ENCODE results near the gene WDR1. TPM values are rescaled to one million over a fixed set of nuclear protein-coding genes. Genes with fewer than 3 reads are reported as not detected.
A peak's percentile ranks its signal among the peaks of the same experiment; 100 is the strongest.

The WDR1 gene
- polyA plus RNA-seq, 3 donors, result 165 to 185 (median 175) TPM

DNA sequence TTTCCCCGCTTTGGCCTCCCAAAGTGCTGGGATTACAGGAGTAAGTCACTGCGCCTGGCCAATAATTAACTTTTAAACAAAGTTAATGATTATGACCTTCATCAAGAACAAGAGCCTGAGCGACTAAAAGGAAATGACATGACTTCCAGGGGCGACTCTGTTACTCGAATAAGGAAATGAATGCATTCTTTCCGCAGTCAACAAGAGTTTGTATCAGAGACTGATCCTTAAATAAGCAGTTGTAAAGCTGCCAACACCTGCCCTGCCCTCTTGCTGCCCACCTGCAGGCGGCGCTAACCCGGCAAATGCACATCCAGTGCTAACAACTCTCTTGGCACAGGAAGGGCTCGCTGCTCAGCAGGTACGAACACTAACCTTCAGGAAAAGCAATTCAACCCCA lies 27.3 kb downstream of the WDR1 start:
- peak; percentile 64 for DNase-seq

DNA sequence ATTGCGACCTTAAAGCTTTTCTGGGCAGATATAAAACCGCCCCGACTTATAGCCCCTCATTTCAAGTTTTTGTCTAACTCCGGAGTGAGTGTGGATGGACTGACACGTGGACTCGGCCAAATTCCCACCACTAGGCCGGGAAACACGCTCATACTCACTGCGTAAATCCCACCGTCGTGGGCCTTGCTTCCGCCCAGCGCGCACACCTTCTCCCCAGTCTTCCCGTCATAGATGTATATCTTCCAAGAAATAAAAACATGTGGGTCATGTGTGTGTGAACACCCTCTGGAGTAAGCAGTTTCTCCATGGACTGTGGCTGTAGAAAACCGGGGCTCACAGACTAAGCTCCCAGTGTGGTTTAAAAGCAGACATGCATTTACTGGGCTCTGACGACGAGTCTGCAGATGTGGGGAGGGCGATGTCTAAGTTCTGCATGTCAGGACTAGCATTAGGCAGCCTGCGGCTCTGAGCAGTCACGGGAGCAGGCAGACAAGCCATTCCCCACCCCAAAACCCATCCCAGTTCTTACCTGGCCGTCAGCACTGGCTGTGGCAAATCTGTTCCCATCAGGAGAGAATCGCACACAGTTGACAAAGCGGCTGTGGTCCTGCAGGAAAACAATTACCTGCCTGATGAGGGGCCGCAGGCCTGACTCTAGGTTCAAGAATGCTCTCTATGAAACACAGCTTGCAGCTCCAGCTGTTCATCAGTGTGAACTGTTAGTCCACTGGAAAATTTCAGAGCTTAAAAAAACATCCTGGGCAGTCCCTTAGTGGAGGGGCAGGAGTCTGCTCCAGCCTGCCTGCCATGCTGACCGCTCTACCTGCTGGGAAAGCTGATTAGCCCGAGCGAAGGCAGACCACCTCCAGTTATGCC lies 28.2 kb downstream of the WDR1 start:
- DNase-seq, result no peak

DNA sequence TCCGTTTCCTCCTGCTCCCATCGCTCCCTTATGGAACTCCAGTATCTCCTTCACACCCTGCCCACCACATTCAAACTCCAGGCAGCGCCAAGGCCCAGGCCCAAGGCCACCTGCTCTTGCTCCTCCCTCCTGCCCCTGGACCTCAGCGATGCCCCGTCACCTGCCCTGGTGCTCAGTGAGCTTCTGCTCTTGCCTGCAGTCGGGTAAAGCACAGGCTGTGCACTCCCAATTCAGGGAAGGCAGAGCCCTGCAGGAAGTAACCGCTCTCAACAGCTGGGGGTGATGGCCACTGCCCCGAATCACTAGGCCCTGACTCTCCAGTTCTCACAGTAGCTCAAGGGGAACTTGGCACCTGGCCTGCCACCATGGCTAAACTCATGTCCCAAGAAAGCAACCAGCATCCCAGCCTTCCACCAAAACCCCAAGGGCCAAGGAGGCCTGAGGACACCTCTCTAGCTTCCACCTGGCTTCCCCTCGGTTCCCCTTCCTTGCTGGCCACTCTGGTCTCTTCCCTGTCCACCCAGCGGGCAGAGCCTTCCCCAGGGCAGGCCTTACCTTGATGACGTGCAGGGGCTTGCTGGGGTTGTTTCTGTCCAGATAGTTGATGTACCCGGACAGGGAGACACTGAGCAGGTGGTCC lies 29.3 kb downstream of the WDR1 start:
- no peak for DNase-seq

DNA sequence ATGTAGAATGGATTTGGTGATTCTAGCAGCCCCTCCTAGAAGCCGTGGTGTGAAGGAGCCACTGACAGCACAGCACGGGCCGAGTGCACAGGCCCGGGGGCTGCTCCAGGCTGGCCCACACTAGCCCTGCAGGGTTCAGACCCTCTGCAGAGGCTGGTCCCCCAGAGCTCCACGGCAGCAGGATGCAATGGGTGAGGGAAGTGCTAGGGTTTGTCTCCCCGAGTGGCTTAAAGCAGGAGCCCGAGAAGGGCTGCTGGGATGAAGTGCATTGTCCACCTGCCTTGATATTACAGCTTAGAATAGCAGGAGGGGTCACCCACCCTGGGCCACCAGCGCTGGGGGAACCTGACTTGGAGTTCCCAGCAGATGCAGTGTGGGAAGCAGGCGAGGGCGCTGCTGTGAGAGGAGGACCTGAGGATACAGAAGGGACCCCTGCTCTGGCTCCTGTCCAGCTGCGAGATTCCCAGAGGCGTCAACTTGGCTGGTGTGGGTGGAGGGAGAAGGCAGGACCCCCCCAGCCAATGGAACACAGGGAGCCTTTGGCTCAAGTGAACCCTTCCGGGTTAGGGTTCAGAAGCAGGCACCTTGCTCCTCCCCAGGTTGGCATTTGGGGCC lies 30.0 kb downstream of the WDR1 start:
- no peak for DNase-seq

DNA sequence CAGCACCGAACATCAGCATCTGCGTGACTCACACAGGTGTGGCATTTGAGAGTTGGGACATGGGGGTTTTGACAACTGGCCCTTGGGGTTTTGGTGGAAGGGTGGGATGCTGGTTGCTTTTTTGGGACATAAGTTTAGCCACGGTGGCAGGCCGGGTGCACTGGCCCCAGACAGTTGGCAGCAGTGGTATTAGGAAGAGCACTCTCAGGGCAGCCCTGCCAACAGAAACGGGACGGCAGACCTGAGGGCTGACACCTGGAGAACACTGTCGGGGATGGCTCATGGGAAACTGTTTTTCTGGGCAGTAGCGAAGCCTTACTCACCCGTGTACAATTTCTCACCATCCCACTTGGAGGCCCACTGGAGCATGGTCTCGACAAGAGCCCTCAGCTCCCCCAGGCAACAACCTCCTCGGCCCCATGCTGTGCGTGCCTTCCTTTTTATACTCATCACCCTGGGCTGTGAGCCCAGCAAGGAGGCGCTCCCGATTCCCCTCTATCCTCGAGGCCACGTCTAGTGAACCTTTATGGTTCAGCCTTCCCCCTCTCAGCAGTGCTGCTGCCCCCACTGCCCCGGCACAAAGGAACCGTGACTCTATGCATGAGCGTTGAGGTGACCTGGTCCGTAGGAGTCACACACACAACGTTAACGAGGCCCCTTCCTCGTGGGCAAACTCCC lies 30.6 kb downstream of the WDR1 start:
- DNase-seq, result no peak

DNA sequence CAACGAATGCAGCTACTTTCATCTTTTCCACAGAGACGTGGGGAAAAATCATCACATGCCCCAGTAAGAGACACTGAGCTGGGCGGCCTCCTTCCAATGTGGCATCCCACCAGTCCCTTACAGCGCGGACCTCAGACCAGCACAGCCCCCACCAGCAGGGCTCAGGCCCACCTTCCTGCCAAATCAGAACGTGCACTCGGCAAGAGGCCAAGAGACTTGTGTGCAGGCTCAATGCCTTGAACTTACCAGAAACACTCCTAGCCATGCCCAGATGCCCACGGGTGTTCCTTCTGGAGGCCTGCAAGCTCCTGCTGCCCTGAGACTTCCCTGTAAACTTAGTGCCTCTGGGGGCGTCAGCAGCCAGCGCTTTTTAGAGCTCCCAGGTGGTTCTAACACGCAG lies 31.2 kb downstream of the WDR1 start:
- DNase-seq, result no peak

DNA sequence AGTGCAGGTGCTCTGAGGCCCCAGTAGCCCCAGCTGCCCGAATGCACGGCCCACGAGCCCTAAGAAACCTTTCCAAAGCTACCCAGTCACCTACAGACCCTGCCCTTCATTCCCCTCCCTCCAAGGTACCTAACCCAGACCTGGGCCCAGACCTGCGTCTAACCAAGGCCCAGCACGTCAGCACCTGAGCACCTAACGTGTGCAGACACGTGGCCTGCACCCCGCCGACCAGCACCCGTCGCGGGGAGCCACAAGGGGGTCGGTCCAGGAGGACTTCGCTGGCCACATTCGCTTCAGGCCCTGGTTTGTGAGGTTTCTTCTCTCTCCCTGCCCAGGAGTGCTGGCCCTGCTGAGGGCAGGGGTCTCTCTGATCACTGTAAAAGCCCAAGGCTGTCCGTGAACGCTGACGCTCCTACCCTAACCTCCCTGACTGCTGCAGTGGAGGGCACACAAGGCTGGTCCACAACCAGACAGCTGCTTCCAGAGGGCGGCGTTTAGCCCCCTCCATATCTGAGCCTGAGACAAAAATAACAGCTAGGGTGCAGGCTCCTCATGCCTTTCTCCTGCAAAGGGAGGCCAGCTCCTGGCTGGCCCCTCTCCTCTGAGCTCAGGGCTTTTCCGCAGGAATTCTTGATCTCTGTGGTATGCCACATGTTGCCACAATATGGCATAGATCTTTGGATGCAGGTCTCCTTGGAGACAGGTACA lies 31.8 kb downstream of the WDR1 start:
- no peak for DNase-seq

DNA sequence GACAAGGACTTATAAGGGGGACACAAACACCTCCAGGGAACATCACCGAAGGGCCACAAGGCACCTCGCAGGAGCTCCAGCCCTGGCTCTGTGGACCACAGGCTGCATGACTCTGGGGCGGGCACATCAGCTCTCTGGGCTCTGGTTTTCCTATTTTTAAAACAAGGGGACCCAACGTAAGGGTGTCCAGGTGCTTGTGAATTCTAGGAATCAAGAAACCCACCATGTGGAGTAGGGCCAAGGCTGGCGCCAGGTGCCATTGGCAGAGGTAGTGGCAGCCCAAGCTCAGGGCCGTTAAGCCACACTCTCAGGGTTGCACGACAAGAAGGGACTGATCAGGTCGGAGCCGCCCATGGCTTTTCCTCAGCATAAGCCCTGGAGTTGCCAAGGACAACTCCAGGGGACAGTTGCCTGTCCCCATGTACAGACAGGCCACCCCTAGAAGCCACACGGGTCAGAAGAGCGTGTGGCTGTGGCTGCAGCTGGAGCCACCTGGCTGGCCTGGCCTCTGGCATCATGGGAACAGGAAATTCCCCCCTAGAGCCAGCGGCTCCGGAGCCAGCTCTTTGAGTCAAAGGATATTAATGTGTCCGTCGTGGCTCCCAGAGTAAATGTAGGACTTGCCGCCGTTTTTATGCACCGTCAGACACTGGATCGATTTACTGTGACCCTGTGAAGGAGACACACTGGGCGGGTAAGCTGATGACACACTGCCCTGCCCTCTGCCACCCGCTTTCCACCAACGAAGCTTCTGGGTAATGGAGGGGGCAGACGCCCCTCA lies 32.5 kb downstream of the WDR1 start:
- DNase-seq, result peak; percentile 19

- DNase-seq, result no peak
These were observed 33.2 kb downstream of the WDR1 start for GRCh38 chr4:10083331-10083771.

GRCh38 chr4:10082459-10083272 lies 33.9 kb downstream of the WDR1 start:
- DNase-seq, result no peak

- no peak for DNase-seq
These were observed 34.6 kb downstream of the WDR1 start for GRCh38 chr4:10082047-10082446.

DNA sequence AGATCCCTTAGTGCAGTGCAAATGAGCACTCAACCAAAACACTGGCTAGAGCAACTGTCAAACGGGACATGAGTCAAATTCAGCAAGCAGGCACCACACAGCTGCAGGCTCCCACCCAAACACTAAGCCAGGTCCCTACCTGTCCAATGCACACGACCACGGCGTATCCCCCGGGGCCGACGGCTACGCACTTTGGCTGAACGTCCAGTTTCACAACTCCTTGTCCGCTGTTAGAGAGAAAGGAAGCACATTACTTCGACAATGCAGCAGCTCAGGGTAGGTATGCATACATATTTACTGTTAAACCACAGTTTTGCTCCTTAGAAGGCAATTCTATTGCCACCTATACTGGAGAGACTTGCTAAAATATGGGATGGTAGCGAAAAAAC lies 35.4 kb downstream of the WDR1 start:
- no peak for DNase-seq

- no peak for DNase-seq
These were observed 35.9 kb downstream of the WDR1 start for GRCh38 chr4:10080589-10081217.

DNA sequence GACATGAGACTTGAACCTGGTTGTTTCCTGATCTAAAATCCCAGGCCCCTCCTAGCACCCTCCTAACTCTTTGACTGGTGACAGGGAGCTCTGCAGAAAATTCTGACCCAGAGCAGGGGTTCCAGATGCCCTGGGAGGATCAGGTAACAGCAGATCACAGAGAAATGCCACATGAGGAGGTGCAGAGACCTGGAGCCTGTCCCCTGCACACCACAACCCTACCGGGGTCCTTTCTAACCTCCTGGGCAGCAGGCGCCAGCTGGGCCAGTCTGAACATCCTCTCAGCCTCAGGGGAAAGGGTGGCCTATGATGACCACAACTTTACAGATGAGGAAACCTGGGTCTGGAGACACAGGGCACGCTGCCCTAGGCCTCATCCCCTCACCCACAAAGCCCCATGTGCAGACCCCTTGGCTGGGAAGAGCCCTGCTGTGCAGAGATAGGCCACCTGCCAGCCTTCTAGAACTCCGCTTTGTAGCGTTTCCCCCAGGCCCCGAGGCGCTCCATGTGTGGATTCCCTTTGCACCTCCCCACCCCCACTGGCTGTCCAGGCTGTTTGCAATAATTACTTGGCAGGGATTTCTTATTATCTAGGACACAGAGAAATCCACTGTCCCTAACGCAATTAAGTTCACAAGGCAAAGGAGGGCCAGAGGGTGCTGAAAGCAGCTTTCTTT lies 36.5 kb downstream of the WDR1 start:
- no peak for DNase-seq

GRCh38 chr4:10079256-10079655 lies 37.3 kb downstream of the WDR1 start:
- DNase-seq, result no peak

DNA sequence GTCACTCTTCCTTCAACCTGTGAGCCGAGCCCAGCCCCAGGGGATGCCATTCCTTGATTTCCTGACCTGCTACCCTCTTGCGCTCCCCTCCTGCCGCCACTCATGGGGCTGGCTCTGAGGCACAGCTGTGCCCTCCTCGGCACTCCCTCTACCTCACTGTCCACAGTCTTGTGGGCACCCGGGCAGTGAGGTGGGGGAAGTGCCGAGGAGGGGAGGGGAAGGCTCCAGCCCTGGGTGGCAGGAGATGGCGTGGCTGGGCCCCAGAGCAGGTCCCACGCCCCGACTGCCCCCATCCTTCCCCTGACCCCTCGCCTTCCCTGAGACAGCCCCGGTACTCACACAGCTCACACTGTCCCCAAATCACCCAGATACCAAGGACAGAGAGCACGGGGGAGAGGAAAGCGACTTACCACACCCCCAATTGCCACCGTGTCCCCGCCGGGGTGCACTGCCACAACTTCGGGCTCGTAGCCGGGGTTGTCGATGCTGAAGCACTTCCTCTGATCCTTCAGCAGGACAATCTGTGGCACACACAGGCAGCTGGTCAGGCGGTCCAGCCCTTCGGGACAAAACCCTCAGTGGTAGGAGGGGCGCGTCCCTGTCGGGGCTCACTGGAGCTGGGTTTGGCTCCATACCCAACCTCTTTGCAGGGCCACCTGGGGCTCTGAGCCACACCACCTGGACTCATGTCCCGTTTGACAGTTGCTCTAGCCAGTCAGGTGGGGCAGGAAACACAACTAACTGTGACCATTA lies 37.9 kb downstream of the WDR1 start:
- DNase-seq, result no peak

DNA sequence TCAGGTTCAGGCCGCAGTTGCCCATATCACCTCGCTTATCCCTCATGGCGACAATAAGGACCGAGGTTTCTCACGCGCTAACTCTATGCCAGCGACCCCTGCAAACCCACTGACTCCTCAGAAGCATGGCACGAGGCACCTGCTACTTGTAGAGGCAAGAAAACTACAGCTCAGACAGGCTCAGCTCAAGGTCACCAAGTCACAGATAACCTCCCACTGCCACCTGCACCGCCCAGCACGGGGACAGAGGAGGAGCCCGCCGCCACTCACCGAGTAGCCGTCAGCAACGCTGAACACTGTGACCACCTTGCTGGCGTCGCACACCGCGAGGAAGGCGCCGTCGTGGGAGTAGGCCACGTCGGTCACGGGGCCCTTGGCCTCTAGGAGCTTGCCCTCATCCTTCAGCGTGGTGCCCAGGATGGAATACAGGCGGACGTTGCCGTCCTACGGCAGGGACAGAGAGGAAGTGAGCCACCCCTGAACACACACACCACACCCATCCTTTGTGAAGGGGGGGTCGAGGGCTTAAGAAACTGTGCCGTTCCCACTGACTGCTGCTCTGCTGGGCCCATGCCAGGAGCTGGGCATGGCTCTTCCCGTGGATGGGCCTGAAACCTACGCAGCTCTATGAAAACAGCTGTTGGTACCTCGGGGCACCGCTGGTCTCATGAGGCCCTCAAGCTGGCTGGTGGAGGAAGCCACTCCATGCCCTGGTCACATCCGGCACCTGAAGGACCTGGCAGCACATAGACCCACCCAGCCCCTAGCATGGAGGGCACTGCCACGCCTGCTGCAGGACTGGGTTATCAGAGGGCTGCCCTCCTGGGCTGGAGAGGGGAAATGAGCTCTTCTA lies 38.9 kb downstream of the WDR1 start:
- no peak for DNase-seq

Data from renal pelvis (tissue), 4 donors.